Measurements from ENCODE around the gene CKLF. TPM values are rescaled to one million over a fixed set of nuclear protein-coding genes. Genes with fewer than 3 reads are reported as not detected.
"Not testable (repeated sequence)": the region's sequence is repeated elsewhere in the genome, so short reads cannot be mapped to it uniquely, and the experiment has no call there.

CKLF gene
- total RNA-seq, 8 experiments from 2014 or later = 33.8 to 69.7 (median 54.0) TPM

DNA sequence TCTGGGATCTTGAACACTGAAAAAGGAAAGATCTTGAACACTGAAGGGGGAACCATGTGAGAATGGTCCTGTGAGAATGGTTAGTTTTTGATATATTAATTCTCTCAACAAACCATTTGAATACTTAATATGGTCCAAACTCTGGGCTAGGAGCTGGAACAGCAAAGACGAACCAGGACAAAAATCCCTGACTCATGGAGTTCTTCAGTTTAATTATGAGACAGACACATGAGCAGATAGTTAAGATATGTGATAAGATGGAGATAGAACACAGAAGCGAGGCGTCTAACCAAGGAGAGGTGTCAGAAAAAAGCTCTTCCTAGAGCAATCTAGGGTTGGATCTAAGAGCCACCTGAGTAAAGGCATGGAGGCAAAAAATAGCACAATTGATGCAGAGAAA lies 1.6 kb downstream of the CKLF start:
- 80 to 100% (median 100%) methylated on average over 1 to 3 of the region's 3 CpGs; no CpG with 5 or more reads in 1 of the 10 experiments for WGBS, 10 experiments
- in situ Hi-C loops (cut with MboI; ENCODE audit: low pct_unique_long_range_greater_than_20kb in 2 of 9, low sequenced_read_pairs in 9 of 9, unreplicated experiment in 9 of 9) = loop anchor here in 1 of 9 experiments (25.0 kb wide), 1 partner anchor 142 kb away; no protein-coding TSS in a partner anchor
- H3K4me3 ChIP-seq = no peak overlapping the region
- H3K27ac ChIP-seq = no peak overlapping the region
- ATAC-seq (replicated peaks in 6 of 8) = no peak
- peaks cover 20 to 21% of the 10 kb centered on the region in 2 donors for H3K4me1 ChIP-seq (replicated peaks in 1 of 2)

DNA sequence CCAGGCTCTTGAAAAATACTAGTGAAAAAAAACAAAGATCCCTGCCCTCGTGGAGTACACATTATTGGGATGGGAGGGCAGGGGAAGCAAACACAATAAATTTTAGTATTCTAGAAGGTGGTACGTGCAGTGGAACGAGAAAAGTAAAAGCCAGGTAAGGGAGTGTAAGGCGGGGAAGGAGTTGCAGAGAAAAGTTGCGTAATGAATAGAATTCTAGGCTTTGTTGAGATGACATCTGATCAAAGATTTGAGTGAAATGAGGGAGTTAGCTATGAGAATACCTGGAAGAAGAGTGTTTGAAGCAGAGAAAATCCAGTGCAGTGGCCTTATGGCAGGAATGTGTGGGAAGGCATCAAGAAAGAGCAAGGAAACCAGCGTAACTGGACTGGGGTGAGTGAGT lies 2.1 kb downstream of the CKLF start:
- Histone ChIP-seq H3K4me3 (no peak overlapping the region), H3K27ac (no peak overlapping the region), H3K4me1 (replicated peaks in 1 of 2) (peaks cover 17 to 18% of the 10 kb centered on the region in 2 donors)
- 87 to 100% (median 96%) methylated on average over 2 to 6 of the region's 6 CpGs for WGBS, 10 experiments
- in situ Hi-C loops (cut with MboI; ENCODE audit: low pct_unique_long_range_greater_than_20kb in 2 of 9, low sequenced_read_pairs in 9 of 9, unreplicated experiment in 9 of 9) = loop anchor here in 1 of 9 experiments (25.0 kb wide), 1 partner anchor 142 kb away; no protein-coding TSS in a partner anchor
- ATAC-seq (replicated peaks in 6 of 8) = no peak

DNA sequence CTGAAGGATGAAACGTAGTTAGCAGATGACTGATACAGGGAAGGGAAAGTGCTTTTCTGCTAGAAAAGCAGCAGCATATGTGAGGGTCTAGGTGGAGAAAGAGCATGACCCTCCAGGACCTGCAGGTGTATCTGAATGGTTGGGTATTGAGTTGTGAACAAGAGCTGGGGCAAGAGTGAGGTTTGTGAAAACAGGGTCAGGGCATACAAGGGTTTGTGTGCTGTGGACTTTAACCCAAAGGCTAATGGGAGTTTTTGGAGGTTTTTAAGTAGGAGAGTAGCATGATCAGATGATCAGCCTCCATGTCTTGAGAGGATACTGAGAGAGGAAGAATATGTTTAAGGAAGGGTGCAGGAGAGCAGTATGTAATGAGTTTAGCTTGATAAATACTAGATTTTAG lies 7.7 kb downstream of the CKLF start:
- no peak for ATAC-seq (replicated peaks in 6 of 8)
- Histone ChIP-seq H3K27ac (no peak overlapping the region), H3K4me1 (replicated peaks in 1 of 2) (no peaks in the 10 kb centered on the region), H3K4me3 (no peak overlapping the region)
- WGBS, 10 experiments = 38 to 100% (median 86%) methylated on average over 1 of the region's 1 CpG; no CpG with 5 or more reads in 3 of the 10 experiments
- in situ Hi-C loops (cut with MboI; ENCODE audit: low pct_unique_long_range_greater_than_20kb in 2 of 9, low sequenced_read_pairs in 9 of 9, unreplicated experiment in 9 of 9) = loop anchor here in 1 of 9 experiments (25.0 kb wide), 1 partner anchor 148 kb away; no protein-coding TSS in a partner anchor

DNA sequence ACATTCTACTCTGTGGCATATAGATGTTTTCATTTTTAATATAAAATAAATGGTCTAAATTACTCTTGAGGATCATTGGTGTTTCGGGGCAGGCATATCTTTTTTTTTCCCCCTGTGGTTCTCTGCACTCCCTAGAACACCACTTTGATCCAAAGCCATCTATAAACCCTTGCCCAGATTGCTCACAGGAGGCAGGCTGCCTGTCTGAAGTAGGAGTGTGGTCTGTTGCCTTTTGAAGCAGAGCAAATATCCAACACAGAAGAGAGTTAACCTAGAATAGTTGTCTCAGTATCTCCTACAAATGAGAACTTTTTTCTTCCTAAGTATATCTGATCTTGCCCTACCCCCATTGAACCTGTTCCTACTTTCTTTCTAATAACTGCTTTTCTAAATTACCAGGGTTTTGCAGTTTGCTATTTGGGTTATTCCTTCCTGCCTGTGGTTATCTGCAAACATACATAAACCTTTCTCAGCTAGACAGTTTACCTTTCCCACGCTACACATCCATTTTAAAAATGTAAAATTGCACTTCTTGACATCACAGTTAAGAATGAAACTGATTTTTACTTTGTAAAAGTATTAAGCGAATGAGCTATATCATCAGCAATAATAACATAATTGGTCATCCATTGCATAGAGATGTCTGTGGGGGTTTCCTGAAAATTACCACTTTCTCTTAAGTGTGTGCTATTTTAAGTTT lies 9.2 kb downstream of the CKLF start:
- ATAC-seq (replicated peaks in 6 of 8) = no peak
- H3K4me1 ChIP-seq (replicated peaks in 1 of 2) = no peaks in the 10 kb centered on the region
- in situ Hi-C loops (cut with MboI; ENCODE audit: low pct_unique_long_range_greater_than_20kb in 2 of 9, low sequenced_read_pairs in 9 of 9, unreplicated experiment in 9 of 9) = loop anchor here in 1 of 9 experiments (25.0 kb wide), 1 partner anchor 149 kb away; no protein-coding TSS in a partner anchor
- no peak overlapping the region for H3K27ac ChIP-seq
- no peak overlapping the region for H3K4me3 ChIP-seq
- WGBS, 10 experiments = 86 to 100% (median 100%) methylated on average over 1 to 3 of the region's 3 CpGs; no CpG with 5 or more reads in 1 of the 10 experiments

DNA sequence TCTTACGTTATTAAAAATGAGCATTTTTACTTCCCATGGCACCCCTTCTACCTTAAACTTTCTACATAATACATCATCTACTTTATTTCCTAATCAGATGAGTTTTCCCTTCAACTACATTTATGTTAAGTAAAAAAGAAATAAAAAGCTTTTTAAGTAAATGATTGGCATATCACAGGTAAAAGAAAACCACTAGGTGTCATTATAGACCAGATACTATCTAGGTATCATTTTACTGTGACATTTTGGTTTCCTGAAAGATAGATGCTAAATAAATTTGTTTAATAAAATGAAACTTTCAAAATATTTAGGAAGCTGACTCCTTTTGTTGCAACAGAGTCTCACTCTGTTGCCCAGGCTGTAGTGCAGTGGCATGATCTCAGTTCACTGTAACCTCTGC lies 10.0 kb downstream of the CKLF start:
- Histone ChIP-seq H3K4me3 (no peak overlapping the region), H3K27ac (no peak overlapping the region), H3K4me1 (replicated peaks in 1 of 2) (no peaks in the 10 kb centered on the region)
- WGBS, 10 experiments = 83 to 100% (median 97%) methylated on average over 1 of the region's 1 CpG; no CpG with 5 or more reads in 2 of the 10 experiments
- ATAC-seq (replicated peaks in 6 of 8) = no peak
- in situ Hi-C loops (cut with MboI; ENCODE audit: low pct_unique_long_range_greater_than_20kb in 2 of 9, low sequenced_read_pairs in 9 of 9, unreplicated experiment in 9 of 9) = loop anchor here in 1 of 9 experiments (25.0 kb wide), 1 partner anchor 150 kb away; no protein-coding TSS in a partner anchor

DNA sequence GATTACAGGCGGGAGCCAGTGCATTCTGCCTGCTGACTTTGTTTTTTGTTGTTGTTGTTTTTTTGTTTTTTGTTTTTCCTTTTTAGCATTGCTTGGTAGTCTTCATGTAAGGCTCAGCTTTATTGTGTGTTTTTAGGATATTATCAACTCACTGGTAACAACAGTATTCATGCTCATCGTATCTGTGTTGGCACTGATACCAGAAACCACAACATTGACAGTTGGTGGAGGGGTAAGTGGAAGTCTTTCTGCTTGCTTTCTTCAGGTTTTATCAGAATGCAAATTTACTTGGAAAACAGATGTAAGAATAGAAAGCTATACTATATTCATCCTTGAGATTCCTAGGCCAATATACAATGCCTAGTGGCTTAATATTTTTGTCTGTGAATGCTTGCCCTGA lies 10.6 kb downstream of the CKLF start:
- WGBS, 10 experiments = 64 to 100% (median 100%) methylated on average over 1 to 2 of the region's 2 CpGs; no CpG with 5 or more reads in 1 of the 10 experiments
- Histone ChIP-seq H3K27ac (no peak overlapping the region), H3K4me1 (replicated peaks in 1 of 2) (no peaks in the 10 kb centered on the region), H3K4me3 (no peak overlapping the region)
- no peak for ATAC-seq (replicated peaks in 6 of 8)
- in situ Hi-C loops (cut with MboI; ENCODE audit: low pct_unique_long_range_greater_than_20kb in 2 of 9, low sequenced_read_pairs in 9 of 9, unreplicated experiment in 9 of 9) = loop anchor here in 1 of 9 experiments (25.0 kb wide), 1 partner anchor 151 kb away; no protein-coding TSS in a partner anchor

DNA sequence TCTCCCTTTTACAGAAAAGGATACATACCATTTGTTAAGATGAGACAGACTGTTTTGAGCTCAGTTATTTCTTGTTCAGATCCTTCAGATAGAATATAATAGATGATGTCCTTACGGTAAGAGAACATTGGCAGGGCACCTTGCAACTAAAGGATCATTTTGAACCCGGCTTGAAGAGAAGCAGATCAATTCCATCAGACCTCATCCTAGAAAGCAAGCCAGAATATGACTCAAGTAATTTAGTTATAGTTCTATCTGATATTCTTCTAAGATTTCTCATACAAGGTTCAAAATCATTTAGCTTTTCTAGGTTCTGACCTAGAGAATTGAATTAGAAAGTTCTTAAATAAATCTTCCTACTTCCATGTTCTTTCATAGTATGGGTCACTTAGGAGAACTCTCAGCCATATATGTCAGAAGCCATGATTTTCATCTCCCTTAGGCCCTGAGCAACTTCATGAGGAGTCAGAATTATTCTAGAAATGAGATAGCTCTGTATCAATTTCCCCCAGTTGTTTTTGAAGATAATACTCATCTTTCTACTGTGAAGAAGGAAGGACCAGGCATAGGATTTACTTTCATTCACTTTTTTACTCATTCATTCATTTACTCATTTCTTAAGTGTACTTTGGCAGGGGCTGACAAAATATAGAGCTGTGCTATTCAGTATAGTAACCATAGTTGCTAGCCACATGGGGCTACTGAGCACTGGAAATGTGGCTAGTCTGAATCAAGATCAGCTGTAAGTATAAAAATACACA lies 11.4 kb downstream of the CKLF start:
- in situ Hi-C loops (cut with MboI; ENCODE audit: low pct_unique_long_range_greater_than_20kb in 2 of 9, low sequenced_read_pairs in 9 of 9, unreplicated experiment in 9 of 9) = loop anchor here in 1 of 9 experiments (25.0 kb wide), 1 partner anchor 151 kb away; no protein-coding TSS in a partner anchor
- Histone ChIP-seq H3K4me3 (no peak overlapping the region), H3K4me1 (replicated peaks in 1 of 2) (no peaks in the 10 kb centered on the region), H3K27ac (no peak overlapping the region)
- 83 to 100% (median 100%) methylated on average over 1 to 2 of the region's 2 CpGs; no CpG with 5 or more reads in 1 of the 10 experiments for WGBS, 10 experiments
- no peak for ATAC-seq (replicated peaks in 6 of 8)

DNA sequence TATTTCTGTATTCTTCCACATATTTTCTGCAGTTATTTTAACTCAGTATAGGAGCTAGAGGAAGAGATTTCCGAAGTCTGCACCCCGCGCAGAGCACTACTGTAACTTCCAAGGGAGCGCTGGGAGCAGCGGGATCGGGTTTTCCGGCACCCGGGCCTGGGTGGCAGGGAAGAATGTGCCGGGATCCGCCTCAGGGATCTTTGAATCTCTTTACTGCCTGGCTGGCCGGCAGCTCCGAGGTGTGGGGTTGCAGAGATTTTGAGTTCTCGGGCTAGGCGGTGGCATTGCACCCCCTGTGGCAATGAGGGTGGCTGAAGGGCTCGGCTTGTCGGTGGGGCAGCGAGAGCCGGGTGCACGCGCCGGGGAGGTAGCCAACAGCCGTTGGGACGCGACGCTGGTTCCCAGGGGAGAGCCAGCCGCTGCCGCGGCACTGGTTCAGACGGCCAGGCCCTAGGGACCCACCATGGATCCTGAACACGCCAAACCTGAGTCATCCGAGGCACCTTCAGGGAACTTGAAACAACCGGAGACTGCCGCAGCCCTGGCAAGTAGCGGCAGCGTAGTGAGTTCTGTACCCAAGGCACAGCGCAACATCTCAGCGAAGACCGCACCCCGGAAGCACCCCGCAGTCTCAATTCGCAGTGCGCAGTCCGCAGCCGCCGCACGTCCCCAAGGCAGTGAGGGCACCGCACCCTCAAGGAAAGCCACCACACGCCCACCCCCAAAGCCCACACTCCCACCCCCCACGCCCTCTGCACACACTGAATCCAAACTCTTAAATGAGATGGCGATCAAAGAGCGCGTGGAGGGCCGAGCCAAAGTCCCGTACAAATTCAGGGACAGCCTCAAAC lies 13.9 kb downstream of the CKLF start, which contains the start of gene CMTM1:
Gene CMTM1, plus strand, starts transcription at position 389 of the 851 bp plus-strand sequence. Its CDS starts 75 bp downstream, at position 464.
- Histone ChIP-seq H3K4me1 (replicated peaks in 1 of 2) (no peaks in the 10 kb centered on the region), H3K4me3 (no peak within 1 kb of the TSS), H3K27ac (no peak within 1 kb of the TSS)
- in situ Hi-C loops (cut with MboI; ENCODE audit: low pct_unique_long_range_greater_than_20kb in 2 of 9, low sequenced_read_pairs in 9 of 9, unreplicated experiment in 9 of 9) = loop anchor here in 1 of 9 experiments (25.0 kb wide), 1 partner anchor 154 kb away; no protein-coding TSS in a partner anchor
- 72 to 100% (median 96%) methylated on average over 2 to 13 of the region's 54 CpGs; no CpG with 5 or more reads in 1 of the 10 experiments for WGBS, 10 experiments
- ATAC-seq (replicated peaks in 6 of 8) = no peak

DNA sequence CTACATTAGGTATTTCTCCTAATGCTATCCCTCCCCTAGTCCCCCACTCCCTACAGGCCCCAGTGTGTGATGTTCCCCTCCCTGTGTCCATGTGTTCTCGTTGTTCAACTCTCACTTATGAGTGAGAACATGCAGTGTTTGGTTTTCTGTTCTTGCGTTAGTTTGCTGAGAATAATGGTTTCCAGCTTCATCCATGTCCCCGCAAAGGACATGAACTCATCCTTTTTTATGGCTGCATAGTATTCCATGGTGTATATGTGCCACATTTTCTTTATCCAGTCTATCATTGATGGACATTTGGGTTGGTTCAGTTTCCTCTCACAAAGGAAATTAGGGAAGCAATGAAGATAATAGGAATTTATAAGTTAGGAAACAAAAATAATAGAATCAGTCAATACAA lies 14.9 kb downstream of the CKLF start:
- in situ Hi-C loops (cut with MboI; ENCODE audit: low pct_unique_long_range_greater_than_20kb in 2 of 9, low sequenced_read_pairs in 9 of 9, unreplicated experiment in 9 of 9) = loop anchor here in 1 of 9 experiments (25.0 kb wide), 1 partner anchor 155 kb away; no protein-coding TSS in a partner anchor
- not testable (repeated sequence) for ATAC-seq (replicated peaks in 6 of 8); H3K27ac ChIP-seq; H3K4me1 ChIP-seq (replicated peaks in 1 of 2); H3K4me3 ChIP-seq
- 96% methylated on average over 3 of the region's 3 CpGs; no CpG with 5 or more reads in 9 of the 10 experiments for WGBS, 10 experiments

DNA sequence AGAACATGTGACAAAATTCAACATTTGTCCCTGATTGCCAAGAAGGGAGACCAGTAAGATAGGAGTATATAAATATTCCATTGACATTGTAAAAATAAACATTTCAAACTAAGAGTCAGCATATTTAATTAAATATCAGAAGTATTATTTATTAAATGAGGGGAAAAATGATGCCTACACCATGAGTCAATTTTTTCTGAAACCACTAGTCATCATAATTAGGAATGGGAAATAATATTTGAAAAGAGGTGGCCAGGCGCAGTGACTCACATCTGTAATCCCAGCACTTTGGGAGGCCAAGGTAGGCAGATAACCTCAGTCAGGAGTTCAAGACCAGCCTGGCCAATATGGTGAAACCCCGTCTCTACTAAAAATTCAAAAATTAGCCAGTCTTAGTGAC lies 16.0 kb downstream of the CKLF start:
- Histone ChIP-seq H3K4me3 (no peak overlapping the region), H3K27ac (no peak overlapping the region), H3K4me1 (replicated peaks in 1 of 2) (no peaks in the 10 kb centered on the region)
- in situ Hi-C loops (cut with MboI; ENCODE audit: low pct_unique_long_range_greater_than_20kb in 2 of 9, low sequenced_read_pairs in 9 of 9, unreplicated experiment in 9 of 9) = loop anchor here in 1 of 9 experiments (25.0 kb wide), 1 partner anchor 156 kb away; no protein-coding TSS in a partner anchor
- WGBS, 10 experiments = 71 to 100% (median 83%) methylated on average over 1 to 2 of the region's 2 CpGs; no CpG with 5 or more reads in 4 of the 10 experiments
- no peak for ATAC-seq (replicated peaks in 6 of 8)

DNA sequence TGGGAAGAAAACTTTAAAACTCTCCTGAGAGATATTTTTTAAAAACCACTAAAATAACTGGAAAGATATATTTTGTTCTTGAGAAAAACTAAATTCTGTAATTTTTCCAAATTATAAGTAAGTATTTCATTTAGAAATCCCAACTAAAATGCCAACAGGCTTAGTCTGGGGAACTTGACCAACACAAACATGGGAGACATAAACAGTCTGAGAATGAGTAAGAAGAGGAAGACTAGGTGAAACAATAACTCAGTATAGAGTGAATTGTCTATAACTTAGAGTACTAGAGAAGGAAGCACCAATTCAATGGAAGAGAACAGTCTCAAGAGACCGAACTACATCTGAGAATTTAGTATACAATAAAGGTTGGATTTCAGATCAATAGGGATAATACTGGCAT lies 16.8 kb downstream of the CKLF start:
- 73 to 100% (median 100%) methylated on average over 1 of the region's 1 CpG; no CpG with 5 or more reads in 1 of the 10 experiments for WGBS, 10 experiments
- no peak overlapping the region for H3K4me3 ChIP-seq
- no peak for ATAC-seq (replicated peaks in 6 of 8)
- in situ Hi-C loops (cut with MboI; ENCODE audit: low pct_unique_long_range_greater_than_20kb in 2 of 9, low sequenced_read_pairs in 9 of 9, unreplicated experiment in 9 of 9) = loop anchor here in 1 of 9 experiments (25.0 kb wide), 1 partner anchor 157 kb away; no protein-coding TSS in a partner anchor
- no peaks in the 10 kb centered on the region for H3K4me1 ChIP-seq (replicated peaks in 1 of 2)
- H3K27ac ChIP-seq = no peak overlapping the region

Data from motor neuron (in vitro differentiated cells).